ENCODE data around the gene ACTR3C.
"Not testable (repeated sequence)": the region's sequence is repeated elsewhere in the genome, so short reads cannot be mapped to it uniquely, and the experiment has no call there.

Gene ACTR3C

DNA sequence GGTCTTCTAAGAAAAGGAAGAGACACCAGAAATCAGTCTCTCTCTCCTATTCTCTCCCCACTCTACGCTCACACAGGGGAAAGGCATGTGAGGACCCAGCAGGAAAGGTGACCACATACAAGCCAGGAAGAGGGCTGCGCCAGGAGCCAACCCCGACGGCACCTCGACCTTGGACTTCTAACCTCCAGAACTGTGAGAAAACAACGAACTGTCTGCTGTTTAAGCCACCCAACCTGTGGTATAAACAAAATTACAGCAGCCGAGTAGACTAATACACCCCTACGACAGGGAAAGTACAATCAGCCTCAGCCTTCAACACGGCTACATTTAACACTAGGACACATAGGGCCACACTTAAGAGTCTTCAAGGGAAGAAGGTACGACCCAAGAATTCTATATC is 26.5 kb downstream of the ACTR3C start:
- not testable (repeated sequence) for DNase-seq (ENCODE audit: low read depth); H3K4me3 ChIP-seq (ENCODE audit: low read depth, low read length)

DNA sequence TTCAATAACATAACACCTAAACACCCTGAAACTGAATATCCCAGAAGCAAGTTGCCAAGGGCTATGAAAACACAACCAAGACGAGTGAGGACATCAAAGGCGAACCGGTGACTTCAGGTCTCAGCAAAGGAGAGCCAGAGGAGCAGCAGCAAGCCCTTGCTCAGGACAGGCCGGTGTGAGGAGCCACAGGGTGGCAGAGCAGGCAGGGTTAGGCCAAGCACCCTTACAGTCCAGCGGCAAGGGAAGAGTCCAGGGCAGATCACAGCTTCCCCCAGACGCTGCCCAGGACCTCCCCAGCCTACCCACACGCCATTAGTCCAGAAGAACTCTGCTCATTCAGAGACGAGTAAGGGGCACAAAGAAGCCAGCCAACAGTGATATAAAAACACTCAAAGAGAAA is 27.7 kb downstream of the ACTR3C start:
- not testable (repeated sequence) for DNase-seq (ENCODE audit: low read depth); H3K4me3 ChIP-seq (ENCODE audit: low read depth, low read length)

DNA sequence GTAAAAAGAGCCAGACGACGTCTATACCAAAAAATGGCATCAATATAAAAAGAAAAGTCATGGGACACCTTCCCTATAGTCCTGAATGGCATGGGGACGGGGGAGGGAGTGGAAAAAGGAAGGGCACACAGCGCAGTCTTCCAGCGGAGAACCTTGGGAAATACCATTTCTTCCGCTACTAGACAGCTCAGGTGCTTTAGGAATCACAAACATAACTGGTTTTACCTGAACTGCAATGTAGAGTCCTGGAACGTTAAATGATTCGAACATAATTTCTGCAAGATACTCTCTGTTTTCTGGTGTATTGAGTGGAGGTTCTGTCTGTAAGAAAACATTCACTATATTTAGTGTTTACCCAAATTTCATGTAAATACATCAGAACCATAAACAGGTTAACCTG is 28.3 kb downstream of the ACTR3C start:
- DNase-seq (ENCODE audit: low read depth); H3K4me3 ChIP-seq (ENCODE audit: low read depth, low read length): not testable (repeated sequence)

DNA sequence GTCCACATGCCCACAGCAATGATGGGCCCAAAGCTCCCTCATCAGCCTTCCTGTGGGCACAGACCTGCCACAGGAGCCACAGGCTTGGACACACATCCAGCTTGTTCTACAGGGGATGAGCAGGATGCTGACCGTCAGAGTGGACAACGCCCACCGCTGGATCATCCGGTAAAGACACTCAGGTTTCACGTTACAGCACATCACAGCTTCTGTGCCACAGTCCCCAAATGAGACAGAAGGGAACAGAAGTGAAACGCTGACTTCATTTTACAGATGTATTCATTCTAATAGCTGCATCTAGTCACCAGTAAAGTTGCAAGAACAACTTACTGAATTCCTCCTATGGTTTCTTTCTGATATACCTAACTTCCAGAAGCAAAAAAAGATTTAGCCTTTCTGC is 33.0 kb downstream of the ACTR3C start:
- DNase-seq (ENCODE audit: low read depth); H3K4me3 ChIP-seq (ENCODE audit: low read depth, low read length): not testable (repeated sequence)

DNA sequence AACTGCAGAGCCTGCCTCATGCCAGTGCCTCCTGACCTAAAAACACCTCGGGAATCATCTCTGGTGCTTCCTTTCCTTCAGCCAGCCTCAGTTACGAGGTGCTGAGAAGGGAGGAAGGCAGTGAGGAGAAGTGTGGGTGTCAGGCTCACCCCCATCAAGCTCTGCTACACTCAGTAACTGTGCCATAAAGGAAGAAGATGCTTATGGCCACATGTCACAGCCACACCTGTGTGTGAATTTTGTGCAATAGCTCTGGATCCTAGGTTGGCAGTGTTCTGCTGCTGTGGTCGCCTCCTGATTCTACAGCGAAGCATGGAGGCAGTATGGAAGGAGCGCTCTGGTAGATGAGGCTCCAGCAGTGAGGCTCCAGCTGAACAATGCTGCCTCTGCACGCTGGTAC is 34.5 kb downstream of the ACTR3C start:
- not testable (repeated sequence) for DNase-seq (ENCODE audit: low read depth)

DNA sequence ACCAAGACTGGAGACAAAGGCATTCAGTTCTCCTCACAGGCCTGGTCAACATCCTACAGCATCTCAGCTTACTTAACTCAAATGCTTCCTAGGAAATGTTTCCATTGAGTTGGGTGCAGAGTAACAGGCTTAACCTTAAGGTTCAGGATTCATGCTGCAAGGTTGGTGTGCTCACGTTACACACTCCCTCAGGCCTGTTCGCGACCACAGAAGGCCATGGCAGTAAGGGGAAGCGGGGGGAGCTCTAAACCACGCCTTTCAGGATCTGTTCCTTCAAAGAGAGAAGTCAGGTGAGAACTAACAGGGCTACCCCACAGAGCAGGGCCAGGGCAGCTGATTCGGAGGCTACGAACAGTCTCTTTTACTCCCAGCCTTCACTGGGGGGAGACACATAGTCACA is 35.5 kb downstream of the ACTR3C start:
- not testable (repeated sequence) for DNase-seq (ENCODE audit: low read depth); H3K4me3 ChIP-seq (ENCODE audit: low read depth, low read length)

More for the DNA sequence above, 34.5 kb downstream of the ACTR3C start:
- H3K4me3 ChIP-seq (ENCODE audit: low read depth, low read length) = not testable (repeated sequence)

DNA sequence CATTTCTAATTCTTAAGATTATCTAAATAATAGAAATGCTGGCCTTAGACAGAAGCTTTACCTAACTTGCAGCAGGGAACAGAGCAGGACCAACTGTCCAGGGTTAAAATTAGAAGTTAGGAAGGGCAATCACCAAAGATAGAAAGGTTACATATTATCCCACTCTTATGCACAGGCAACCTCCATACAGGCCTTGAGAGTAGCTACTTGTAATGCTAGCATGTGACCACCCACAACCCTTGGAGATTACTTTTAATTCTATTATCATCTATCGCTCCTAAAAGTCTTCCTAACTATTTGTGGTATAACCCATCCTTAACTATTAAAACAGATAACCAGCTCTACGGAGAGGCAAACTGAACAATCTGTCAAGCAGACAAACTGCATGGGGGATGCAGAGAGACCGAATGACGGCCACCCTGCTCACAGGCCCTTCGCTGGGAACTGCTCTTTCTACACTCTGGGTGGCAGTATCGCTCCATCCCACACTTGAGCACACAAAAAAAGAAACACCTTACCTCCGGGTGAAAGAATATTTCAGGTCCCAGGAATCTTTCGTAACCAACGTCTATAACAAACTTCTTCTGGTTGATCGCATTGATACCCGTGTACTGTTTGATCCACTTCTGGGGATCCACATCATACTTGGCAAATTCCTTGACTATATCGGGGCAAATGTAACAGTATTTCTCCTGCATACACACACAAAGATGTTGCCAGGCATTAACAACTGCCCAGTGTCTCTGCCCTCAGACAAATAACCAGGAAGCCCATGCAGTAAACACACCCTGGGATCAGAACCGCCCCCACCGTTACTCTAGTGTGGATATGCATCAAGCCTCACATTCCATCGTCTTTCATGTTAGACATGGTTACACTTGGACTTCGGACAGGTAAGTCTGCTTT is 37.2 kb downstream of the ACTR3C start:
- not testable (repeated sequence) for H3K4me3 ChIP-seq (ENCODE audit: low read depth, low read length); DNase-seq (ENCODE audit: low read depth)

DNA sequence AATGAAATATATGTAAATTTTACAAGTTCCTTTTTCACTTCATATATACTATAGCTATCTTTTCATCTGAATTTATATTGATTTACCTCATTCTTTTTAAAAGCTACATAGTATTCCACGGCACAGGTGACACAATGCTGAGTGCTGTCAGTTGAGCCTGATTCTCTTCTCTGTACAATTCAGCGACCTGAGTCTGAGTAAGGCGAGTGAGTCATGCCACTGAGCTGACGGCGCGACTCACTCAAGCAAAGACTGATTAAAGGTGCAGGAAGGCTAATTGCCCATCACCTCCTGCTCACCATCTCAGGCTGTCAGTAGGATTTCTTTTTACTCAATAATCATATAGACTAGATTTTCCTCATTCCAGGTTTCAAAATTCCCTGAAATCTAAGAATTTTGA is 39.7 kb downstream of the ACTR3C start:
- H3K4me3 ChIP-seq (ENCODE audit: low read depth, low read length); DNase-seq (ENCODE audit: low read depth): not testable (repeated sequence)

DNA sequence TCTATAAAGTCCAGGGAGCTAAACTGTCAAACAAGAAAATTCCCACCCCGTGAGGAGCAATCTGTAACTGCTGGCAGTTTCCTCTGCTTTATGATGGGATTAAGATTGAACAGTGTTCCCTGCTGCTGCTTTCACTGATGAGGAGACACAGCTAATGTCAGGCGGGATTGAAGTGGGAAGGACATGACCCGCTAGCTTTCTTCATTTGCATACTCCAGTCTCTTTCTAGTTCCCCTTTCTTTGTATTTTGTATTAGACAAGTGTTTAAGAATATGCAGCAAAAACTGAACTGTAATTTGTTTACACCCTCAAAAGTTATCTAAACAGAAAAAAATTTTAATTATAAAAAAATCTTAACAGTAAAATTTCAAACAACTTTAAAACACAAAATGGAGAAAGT is 40.2 kb downstream of the ACTR3C start:
- not testable (repeated sequence) for DNase-seq (ENCODE audit: low read depth); H3K4me3 ChIP-seq (ENCODE audit: low read depth, low read length)

DNA sequence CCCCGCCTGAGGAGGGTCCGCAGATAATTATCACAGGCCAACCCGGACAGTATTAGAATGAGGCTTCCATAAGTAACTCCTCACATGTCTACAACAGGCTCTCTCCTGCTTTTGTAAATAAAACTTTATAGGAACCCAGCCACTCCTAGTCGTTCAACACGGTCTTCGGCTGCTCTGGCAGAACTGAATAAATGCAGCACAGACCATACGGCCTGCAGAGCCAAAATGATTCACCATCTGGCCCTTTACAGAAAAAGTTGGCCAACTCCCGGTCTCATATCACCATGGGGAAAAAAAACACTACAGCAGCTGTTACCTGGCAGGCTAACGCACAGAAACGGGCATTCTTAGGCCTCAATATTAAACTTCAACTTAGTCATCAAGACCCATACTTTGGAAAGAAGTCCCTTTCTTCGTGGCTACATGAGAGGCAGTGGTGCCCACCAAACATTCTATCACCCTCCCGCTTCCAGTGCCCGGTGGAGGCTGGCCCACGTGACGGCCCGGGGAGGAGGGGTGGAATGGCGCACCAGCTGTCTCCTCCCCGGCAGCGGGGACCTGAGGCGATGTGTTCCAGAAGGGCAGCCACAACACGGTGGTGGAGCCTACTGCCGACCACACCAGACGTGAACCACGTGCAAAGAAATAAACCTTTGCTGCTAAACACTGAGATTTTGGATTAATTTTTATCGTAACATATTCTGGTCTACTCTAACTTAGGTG is 41.5 kb downstream of the ACTR3C start:
- not testable (repeated sequence) for H3K4me3 ChIP-seq (ENCODE audit: low read depth, low read length)

DNA sequence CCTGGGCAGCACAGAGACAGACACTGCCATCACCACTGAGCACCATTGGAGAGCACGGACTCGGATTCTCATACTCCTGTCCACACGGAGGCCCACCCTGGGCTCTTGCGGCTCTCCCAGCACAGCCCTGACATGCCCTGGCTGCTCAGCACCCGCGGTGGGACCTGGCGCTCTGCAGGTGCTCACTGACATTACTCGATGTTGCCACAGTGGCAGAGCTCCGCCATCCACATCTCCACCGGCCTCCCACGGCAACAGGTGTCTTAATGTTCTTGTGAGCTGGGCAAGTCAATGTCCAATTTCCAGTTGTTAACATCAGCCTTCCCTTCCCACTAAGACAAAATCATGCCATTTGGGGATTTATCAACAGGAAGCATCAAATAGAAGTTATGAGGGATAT is 45.0 kb downstream of the ACTR3C start:
- not testable (repeated sequence) for H3K4me3 ChIP-seq (ENCODE audit: low read depth, low read length); DNase-seq (ENCODE audit: low read depth)

More for the DNA sequence above, 41.5 kb downstream of the ACTR3C start:
- DNase-seq (ENCODE audit: low read depth) = not testable (repeated sequence)

DNA sequence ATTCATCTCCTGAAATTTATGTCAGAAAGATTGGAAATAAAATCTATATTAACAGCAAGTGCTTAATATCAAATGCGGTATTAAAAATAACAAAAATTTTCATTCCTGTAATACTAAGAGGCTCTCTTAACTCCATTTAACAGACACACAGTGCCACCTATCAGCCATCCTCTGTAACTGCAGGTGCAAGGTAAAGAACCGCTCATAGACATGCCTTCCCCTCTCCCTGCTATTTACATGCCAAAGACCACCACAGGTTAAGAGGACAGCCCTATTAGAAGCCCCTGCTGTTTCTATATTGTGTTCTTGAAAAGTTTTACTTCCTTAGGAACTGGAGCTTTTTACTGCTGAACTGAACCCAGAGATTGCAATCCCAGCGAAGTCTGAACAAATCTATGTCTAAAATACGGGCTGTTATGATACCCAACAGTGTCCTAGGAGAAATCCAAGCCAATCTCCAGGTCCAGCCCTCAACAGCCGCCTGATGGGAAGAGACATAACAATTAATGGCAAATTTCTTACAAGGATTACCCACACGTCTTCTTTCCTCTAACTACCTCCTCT is 47.1 kb downstream of the ACTR3C start:
- not testable (repeated sequence) for DNase-seq (ENCODE audit: low read depth); H3K4me3 ChIP-seq (ENCODE audit: low read depth, low read length)

DNA sequence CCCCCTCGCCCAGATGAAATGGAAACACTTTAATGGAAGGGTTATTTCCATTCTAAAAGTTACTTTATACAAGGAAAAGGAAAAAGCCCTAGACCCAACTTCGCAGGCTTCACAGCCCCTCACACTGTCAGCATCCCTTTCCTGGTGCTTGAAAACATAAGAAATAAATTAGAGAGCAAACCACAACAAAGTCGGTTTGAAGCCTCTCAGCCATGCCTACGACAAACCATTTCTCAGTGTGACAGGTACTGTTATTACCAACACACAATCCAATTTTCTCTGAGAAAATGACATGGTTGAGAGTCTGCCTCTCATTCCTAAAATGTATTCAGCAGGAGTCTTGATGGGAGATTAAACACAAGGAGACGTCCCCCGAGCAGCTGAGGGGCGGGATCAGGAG is 51.4 kb downstream of the ACTR3C start:
- not testable (repeated sequence) for H3K4me3 ChIP-seq (ENCODE audit: low read depth, low read length); DNase-seq (ENCODE audit: low read depth)

DNA sequence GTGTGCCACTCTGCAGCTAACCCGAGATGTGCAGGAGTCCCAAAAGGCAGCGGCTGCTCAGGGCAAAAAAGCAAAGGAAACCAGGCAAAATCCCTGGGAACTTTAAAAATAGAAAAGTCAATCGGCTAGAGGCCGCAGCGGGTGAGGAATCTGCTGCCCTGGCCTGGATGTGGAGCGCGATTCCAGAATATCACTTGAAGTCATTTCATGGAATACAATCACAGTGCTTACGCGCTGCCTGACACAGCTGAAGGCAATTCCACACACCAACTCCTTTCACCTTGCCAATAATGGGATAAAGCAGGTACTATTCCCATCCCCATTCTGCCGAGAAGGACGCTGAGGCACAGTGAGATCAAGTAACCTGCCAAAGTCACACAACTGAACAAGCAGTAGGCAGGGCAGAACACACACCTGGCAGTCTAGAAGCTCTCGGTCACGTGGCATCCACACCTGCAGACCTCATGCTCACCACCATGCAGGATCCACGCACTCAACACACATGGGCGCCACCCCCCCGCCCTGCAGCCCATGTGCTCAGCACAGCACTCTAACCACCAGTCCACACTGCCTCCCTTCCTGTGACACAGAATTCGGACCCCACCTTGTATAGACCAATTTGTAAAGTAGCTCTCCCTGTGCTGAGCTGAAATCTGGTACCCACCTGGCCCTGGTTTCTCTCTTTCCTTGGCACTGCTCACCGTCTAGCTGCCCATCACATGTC is 53.1 kb downstream of the ACTR3C start:
- not testable (repeated sequence) for DNase-seq (ENCODE audit: low read depth)

DNA sequence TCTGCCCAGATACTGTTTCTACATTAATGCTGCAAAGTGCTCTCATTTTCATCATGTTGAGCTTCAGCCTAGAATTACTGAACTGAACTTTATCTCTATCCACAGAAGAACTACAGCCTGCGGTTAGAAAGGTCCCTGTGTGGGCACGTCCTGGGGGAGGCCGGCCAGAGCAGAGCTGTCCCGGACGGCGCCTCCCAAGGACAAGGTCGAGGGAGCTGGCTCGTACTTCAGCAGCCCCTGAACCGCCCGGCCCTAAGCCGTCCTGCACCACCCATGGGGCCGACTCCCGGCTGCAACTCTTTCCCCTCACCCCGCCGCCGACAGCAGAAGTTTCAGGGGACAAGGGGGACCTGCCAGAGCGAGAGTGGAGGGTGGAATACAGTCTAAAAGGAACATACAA is 54.5 kb downstream of the ACTR3C start:
- not testable (repeated sequence) for DNase-seq (ENCODE audit: low read depth); H3K4me3 ChIP-seq (ENCODE audit: low read depth, low read length)

More for the DNA sequence above, 53.1 kb downstream of the ACTR3C start:
- not testable (repeated sequence) for H3K4me3 ChIP-seq (ENCODE audit: low read depth, low read length)

DNA sequence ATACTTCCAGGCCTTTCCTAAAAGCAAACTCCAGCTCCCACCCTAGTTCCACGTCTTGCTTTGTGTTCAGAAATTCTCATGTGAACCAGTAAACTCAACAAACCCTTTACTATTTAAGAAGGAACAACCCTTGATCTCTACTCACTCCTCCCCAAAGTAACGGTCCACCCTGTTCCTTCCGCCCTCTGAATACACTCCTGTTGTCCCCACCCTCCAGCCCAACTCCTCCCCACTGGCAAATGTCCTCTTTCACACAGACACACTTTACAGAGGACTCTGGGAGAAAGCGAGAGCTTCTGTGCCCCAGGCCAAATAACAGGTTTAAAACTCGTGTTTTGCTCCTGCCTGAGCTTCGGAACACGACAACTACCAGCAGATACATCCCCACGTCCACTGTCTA is 55.1 kb downstream of the ACTR3C start:
- H3K4me3 ChIP-seq (ENCODE audit: low read depth, low read length); DNase-seq (ENCODE audit: low read depth): not testable (repeated sequence)

DNA sequence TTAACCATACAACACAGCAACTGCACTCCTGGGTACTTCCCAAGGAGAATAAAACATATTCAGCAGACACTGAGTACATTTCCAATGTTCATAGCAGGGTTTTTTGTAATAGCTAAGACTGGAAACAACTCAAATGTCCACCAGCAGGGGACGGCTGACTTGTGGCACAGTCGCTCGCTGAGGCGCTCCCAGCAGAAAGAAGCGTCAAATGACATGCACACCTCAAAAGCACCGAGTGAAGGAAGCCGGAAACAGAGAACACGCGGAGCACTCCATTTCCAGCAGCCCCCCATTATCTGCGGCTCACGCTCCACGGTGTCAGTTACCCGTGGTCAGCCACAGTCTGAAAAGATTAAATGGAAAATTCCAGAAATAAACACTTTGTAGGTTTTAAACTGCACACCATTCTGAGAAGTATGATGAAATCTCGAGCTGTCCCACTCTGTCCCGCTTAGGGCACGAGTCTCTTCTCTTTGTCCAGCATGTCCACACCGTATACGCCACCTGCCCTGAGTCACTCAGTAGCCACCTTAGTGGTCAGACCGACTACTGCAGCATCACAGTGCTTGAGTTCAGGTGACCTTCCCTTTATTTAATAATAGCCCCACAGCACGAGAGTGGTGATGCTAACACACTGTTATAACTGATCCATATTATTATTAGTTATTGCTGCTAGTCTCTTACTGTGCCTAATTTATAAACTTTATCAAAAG is 56.2 kb downstream of the ACTR3C start:
- H3K4me3 ChIP-seq (ENCODE audit: low read depth, low read length); DNase-seq (ENCODE audit: low read depth): not testable (repeated sequence)

DNA sequence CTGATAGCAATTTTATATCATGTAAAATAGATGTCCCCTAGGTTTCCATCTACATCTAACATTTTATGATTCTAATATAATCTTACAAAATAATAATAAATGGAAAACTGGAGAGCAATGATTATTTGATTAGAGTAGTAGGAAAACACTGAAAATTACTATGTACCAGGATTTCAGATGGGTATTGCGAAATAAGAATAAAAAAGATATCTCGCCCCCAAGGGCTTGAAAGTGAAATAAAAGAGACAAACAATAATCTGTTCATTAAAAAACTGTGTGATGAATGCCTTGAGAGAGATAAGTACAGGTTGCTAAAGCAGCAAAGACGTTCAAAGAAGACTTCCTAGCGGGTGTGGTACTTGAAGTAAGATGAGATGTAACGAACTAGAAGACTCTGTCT is 60.7 kb downstream of the ACTR3C start:
- H3K4me3 ChIP-seq (ENCODE audit: low read depth, low read length); DNase-seq (ENCODE audit: low read depth): not testable (repeated sequence)

DNA sequence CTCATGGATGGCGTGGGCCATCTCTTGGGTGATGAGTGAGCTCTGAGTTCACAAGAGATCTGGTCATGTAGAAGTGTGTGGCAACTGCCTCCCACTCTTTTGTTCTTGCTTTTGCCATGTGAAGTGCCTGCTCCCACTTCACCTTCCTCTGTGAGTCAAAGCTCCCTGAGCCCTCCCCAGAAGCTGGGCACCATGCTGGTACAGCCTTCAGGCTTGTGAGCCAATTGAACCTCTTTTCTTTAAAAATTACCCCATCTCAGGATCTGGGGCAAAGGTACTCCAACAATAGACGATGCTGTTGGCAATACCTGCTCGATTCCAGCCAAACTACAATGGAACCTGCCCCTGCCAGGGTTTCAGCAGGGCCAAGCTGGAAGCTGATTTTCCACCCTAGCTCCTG is 75.6 kb downstream of the ACTR3C start:
- H3K4me3 ChIP-seq (ENCODE audit: low read depth, low read length); DNase-seq (ENCODE audit: low read depth): not testable (repeated sequence)
